ENCODE results near the gene ACSL3.
"Not testable (repeated sequence)": the region's sequence is repeated elsewhere in the genome, so short reads cannot be mapped to it uniquely, and the experiment has no call there.

ACSL3 gene

GRCh38 chr2:222968550-222969155, 107.8 kb downstream of the ACSL3 start:
- DNase-seq (ENCODE audit: low read depth in 2 of 3, low spot score in 1 of 3) = no peak

GRCh38 chr2:222969491-222969890, 108.7 kb downstream of the ACSL3 start:
- DNase-seq (ENCODE audit: low read depth in 2 of 3, low spot score in 1 of 3) = no peak

- no peak for DNase-seq (ENCODE audit: low read depth in 2 of 3, low spot score in 1 of 3)
Measured at GRCh38 chr2:222972420-222972819, 111.6 kb downstream of the ACSL3 start.

- no peak for DNase-seq (ENCODE audit: low read depth in 2 of 3, low spot score in 1 of 3)
Measured at GRCh38 chr2:222973237-222973636, 112.4 kb downstream of the ACSL3 start.

- DNase-seq (ENCODE audit: low read depth in 2 of 3, low spot score in 1 of 3) = no peak
Measured at GRCh38 chr2:222973733-222974132, 112.9 kb downstream of the ACSL3 start.

- DNase-seq (ENCODE audit: low read depth in 2 of 3, low spot score in 1 of 3) = no peak
Measured at GRCh38 chr2:222976521-222977061, 115.8 kb downstream of the ACSL3 start.

GRCh38 chr2:222977121-222977520, 116.3 kb downstream of the ACSL3 start:
- DNase-seq (ENCODE audit: low read depth in 2 of 3, low spot score in 1 of 3) = no peak

- no peak for DNase-seq (ENCODE audit: low read depth in 2 of 3, low spot score in 1 of 3)
Measured at GRCh38 chr2:222978850-222979249, 118.0 kb downstream of the ACSL3 start.

GRCh38 chr2:222979484-222979883, 118.6 kb downstream of the ACSL3 start:
- no peak for DNase-seq (ENCODE audit: low read depth in 2 of 3, low spot score in 1 of 3)

- no peak for DNase-seq (ENCODE audit: low read depth in 2 of 3, low spot score in 1 of 3)
Measured at GRCh38 chr2:222982010-222982908, 121.4 kb downstream of the ACSL3 start.

GRCh38 chr2:222982909-222983265, 122.1 kb downstream of the ACSL3 start:
- no peak for DNase-seq (ENCODE audit: low read depth in 2 of 3, low spot score in 1 of 3)

- DNase-seq (ENCODE audit: low read depth in 2 of 3, low spot score in 1 of 3) = no peak
Measured at GRCh38 chr2:222984908-222985307, 124.1 kb downstream of the ACSL3 start.

GRCh38 chr2:222989431-222989830, 128.6 kb downstream of the ACSL3 start:
- no peak for DNase-seq (ENCODE audit: low read depth in 2 of 3, low spot score in 1 of 3)

- not testable (repeated sequence) for DNase-seq (ENCODE audit: low read depth in 2 of 3, low spot score in 1 of 3)
Measured at GRCh38 chr2:222990206-222990605, 129.4 kb downstream of the ACSL3 start.

GRCh38 chr2:222992137-222992536, 131.3 kb downstream of the ACSL3 start:
- DNase-seq (ENCODE audit: low read depth in 2 of 3, low spot score in 1 of 3) = no peak
